K562 (cell line): ENCODE measurements around the gene CSRNP3.

Experiments used
- BHLHE40 ChIP-seq: IDR thresholded peaks from 2 replicates; pipeline ENCODE4 v1.6.1; 2011; ENCODE audit warnings: low read length, improper control_type of control experiment
- GATA2 ChIP-seq: sonication (generic); formaldehyde crosslinking; IDR thresholded peaks from 2 replicates; pipeline ENCODE4 v1.4.0; 2020; ENCODE audit warnings: mild to moderate bottlenecking, missing genetic modification reagents
- HDAC8 ChIP-seq: fragments of 450-650 bp; IDR thresholded peaks from 2 replicates; pipeline ENCODE4 v1.6.1; 2016; ENCODE audit warnings: mild to moderate bottlenecking, missing genetic modification characterization, moderate library complexity, missing compliant biosample characterization
- NR1H2 ChIP-seq: sonication (generic); formaldehyde crosslinking; IDR thresholded peaks from 2 replicates; pipeline ENCODE4 v1.4.0; 2020; ENCODE audit warnings: mild to moderate bottlenecking, missing genetic modification reagents
- RBBP5 ChIP-seq: fragments of 200-600 bp; sonication (generic); IDR thresholded peaks from 2 replicates; pipeline ENCODE4 v1.6.1; 2012; ENCODE audit warnings: borderline replicate concordance, mild to moderate bottlenecking, low read length, control low read depth, inconsistent platforms; ENCODE audit not compliant: insufficient read depth, poor library complexity, severe bottlenecking
- YY1 ChIP-seq, 3 experiments: IDR thresholded peaks; 2 replicates each; pipeline ENCODE4 v1.6.1; 2011; ENCODE audit warnings: low read length in 2 of 3, mild to moderate bottlenecking in 2 of 3, moderate library complexity in 2 of 3, borderline replicate concordance in 1 of 3, control low read depth in 1 of 3, low read depth in 1 of 3; ENCODE audit not compliant: insufficient read depth in 3 of 3, insufficient replicate concordance in 2 of 3, control insufficient read depth in 1 of 3, insufficient read length in 1 of 3; ENCODE audit errors: extremely low read depth in 1 of 3
- TF ChIP-seq, protein P1 (sequence below), 3 experiments: IDR thresholded peaks in 2 of 3; conservative IDR thresholded peaks in 1 of 3; 2 replicates each; pipeline ENCODE4 v1.5.1; 2011 to 2012; ENCODE audit warnings: low read length in 3 of 3, mild to moderate bottlenecking in 3 of 3, control low read depth in 2 of 3, improper control_type of control experiment in 1 of 3, inconsistent platforms in 1 of 3, low read depth in 1 of 3, mixed read lengths in 1 of 3, moderate library complexity in 1 of 3; ENCODE audit not compliant: insufficient read depth in 2 of 3

DNA sequence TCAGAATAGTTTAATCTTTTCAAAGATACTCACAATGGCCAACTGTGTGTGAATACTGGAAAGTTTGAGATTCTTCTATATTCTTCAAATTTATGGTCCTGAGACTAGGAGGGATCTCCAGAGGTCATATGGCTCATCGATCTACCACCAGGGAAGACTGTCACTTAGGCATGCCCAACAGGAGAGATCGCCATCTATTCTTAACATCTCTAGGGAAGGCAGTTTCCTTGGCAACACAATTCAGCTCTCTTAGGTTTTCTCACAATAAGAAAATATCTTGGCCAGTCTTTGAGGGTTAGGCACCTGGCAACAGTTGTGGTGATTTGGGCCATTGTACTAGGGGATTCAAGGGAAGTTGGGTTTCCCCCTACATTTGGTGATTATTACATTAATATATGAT lies 217.3 kb downstream of the CSRNP3 start:
- TF ChIP-seq HDAC8 (tag) = no peak
- no peak for TF ChIP-seq YY1 (IDR thresholded peaks at IDR 0.05; ENCODE audit: borderline replicate concordance in 1 of 3, control insufficient read depth in 1 of 3, extremely low read depth in 1 of 3, insufficient read depth in 3 of 3, insufficient read length in 1 of 3, insufficient replicate concordance in 2 of 3, low read depth in 1 of 3, low read length in 2 of 3)
- TF ChIP-seq GATA2 (CRISPR knock-in tag) = no peak
- TF ChIP-seq, protein P1, sequence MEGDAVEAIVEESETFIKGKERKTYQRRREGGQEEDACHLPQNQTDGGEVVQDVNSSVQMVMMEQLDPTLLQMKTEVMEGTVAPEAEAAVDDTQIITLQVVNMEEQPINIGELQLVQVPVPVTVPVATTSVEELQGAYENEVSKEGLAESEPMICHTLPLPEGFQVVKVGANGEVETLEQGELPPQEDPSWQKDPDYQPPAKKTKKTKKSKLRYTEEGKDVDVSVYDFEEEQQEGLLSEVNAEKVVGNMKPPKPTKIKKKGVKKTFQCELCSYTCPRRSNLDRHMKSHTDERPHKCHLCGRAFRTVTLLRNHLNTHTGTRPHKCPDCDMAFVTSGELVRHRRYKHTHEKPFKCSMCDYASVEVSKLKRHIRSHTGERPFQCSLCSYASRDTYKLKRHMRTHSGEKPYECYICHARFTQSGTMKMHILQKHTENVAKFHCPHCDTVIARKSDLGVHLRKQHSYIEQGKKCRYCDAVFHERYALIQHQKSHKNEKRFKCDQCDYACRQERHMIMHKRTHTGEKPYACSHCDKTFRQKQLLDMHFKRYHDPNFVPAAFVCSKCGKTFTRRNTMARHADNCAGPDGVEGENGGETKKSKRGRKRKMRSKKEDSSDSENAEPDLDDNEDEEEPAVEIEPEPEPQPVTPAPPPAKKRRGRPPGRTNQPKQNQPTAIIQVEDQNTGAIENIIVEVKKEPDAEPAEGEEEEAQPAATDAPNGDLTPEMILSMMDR (IDR thresholded peaks at IDR 0.05 in 2 of 3, conservative IDR thresholded peaks at IDR 0.05 in 1 of 3; ENCODE audit: insufficient read depth in 2 of 3, low read depth in 1 of 3, low read length in 3 of 3) = no peak
- no peak for TF ChIP-seq NR1H2 (CRISPR knock-in tag)
- no peak for TF ChIP-seq RBBP5
- TF ChIP-seq BHLHE40 = no peak
